Mucosa of stomach (tissue), 1 donor: ENCODE measurements around the gene PHRF1.

Experiments
- H3K27me3 ChIP-seq: one replicate; pipeline ENCODE4 v1.7.0; 2013; ENCODE audit warnings: mild to moderate bottlenecking, low read length; ENCODE audit not compliant: control insufficient read depth, insufficient read depth
- H3K36me3 ChIP-seq: one replicate; pipeline ENCODE4 v1.7.0; 2013; ENCODE audit warnings: low read length; ENCODE audit not compliant: control insufficient read depth, insufficient read depth
- H3K4me1 ChIP-seq: one replicate; pipeline ENCODE4 v1.7.0; 2013; ENCODE audit warnings: mild to moderate bottlenecking, low read length; ENCODE audit not compliant: control insufficient read depth, insufficient read depth
- H3K4me3 ChIP-seq: one replicate; pipeline ENCODE4 v1.7.0; 2013; ENCODE audit warnings: low read length
- H3K9ac ChIP-seq: one replicate; pipeline ENCODE4 v1.7.0; 2013; ENCODE audit warnings: mild to moderate bottlenecking, low read length, moderate library complexity
- H3K9me3 ChIP-seq: one replicate; pipeline ENCODE4 v1.7.0; 2013; ENCODE audit warnings: mild to moderate bottlenecking, low read length, moderate library complexity; ENCODE audit not compliant: control insufficient read depth
- donor health status: Pancreatic carcinoma.

The PHRF1 gene, protein sequence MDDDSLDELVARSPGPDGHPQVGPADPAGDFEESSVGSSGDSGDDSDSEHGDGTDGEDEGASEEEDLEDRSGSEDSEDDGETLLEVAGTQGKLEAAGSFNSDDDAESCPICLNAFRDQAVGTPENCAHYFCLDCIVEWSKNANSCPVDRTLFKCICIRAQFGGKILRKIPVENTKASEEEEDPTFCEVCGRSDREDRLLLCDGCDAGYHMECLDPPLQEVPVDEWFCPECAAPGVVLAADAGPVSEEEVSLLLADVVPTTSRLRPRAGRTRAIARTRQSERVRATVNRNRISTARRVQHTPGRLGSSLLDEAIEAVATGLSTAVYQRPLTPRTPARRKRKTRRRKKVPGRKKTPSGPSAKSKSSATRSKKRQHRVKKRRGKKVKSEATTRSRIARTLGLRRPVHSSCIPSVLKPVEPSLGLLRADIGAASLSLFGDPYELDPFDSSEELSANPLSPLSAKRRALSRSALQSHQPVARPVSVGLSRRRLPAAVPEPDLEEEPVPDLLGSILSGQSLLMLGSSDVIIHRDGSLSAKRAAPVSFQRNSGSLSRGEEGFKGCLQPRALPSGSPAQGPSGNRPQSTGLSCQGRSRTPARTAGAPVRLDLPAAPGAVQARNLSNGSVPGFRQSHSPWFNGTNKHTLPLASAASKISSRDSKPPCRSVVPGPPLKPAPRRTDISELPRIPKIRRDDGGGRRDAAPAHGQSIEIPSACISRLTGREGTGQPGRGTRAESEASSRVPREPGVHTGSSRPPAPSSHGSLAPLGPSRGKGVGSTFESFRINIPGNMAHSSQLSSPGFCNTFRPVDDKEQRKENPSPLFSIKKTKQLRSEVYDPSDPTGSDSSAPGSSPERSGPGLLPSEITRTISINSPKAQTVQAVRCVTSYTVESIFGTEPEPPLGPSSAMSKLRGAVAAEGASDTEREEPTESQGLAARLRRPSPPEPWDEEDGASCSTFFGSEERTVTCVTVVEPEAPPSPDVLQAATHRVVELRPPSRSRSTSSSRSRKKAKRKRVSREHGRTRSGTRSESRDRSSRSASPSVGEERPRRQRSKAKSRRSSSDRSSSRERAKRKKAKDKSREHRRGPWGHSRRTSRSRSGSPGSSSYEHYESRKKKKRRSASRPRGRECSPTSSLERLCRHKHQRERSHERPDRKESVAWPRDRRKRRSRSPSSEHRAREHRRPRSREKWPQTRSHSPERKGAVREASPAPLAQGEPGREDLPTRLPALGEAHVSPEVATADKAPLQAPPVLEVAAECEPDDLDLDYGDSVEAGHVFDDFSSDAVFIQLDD (N-terminal part only)

DNA sequence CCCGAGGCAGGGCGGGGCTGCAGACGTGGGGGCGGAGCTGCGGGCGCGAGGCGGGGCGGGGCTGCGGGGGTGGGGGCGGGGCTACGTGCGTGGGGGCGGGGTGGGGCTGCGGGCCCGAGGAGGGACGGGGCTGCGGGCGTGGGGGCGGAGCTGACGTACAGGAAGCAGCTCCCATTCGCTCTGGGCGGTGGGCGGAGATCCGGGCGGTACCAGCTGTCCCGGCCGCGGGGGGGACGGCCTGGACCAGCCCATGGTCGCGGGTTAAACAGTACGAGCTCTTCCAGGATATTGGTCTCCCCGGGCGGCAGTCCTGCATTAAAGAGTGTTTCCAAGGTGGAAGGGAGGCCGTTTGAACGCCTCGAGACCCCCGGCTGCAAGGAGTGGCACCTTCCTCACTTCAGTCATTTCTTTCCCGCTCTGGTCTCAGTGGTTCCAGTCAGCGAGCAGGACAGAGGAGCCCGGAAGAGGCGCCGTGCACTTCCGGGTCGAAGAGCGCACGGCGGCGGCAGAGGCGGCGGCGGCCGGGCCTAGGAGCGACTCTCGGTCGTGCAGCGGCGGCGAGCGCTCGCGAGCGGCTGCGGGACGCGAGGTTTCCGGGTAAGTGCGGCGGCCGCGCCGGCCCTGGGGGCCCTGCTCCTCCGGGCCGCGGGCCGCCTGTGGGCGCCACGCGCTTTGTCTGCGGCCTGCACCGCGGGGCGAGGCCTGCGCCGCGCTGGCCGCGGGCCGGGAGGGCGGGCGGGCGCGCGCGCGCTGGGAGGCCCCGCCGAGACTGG, at the start of gene PHRF1:
PHRF1 (plus strand) TSS at position 475 of the 773 bp plus-strand sequence. CDS start 5,043 bp downstream, outside the sequence.
- H3K9me3 ChIP-seq, result no peaks in the 10 kb centered on the region
- peaks cover 7% of the 10 kb centered on the region for H3K27me3 ChIP-seq
- peak within 1 kb of the TSS; percentile 84 for H3K9ac ChIP-seq
- H3K36me3 ChIP-seq, result no peaks in the 10 kb centered on the region
- H3K4me3 ChIP-seq, result peak within 1 kb of the TSS; percentile 77
- peaks cover 46% of the 10 kb centered on the region for H3K4me1 ChIP-seq

GRCh38 chr11:528166-528814, 48.0 kb upstream of the PHRF1 start:
- Histone ChIP-seq H3K4me3 (no peak overlapping the region), H3K36me3 (peaks cover 9% of the 10 kb centered on the region), H3K27me3 (no peaks in the 10 kb centered on the region), H3K9me3 (no peaks in the 10 kb centered on the region), H3K9ac (no peak overlapping the region), H3K4me1 (peaks cover 5% of the 10 kb centered on the region)

GRCh38 chr11:528815-529727, 47.2 kb upstream of the PHRF1 start:
- H3K9ac ChIP-seq, result no peak overlapping the region
- H3K9me3 ChIP-seq, result no peaks in the 10 kb centered on the region

GRCh38 chr11:529728-530411, 46.4 kb upstream of the PHRF1 start:
- Histone ChIP-seq H3K27me3 (no peaks in the 10 kb centered on the region), H3K36me3 (peaks cover 13% of the 10 kb centered on the region), H3K4me1 (peaks cover 18% of the 10 kb centered on the region), H3K4me3 (no peak overlapping the region), H3K9ac (no peak overlapping the region), H3K9me3 (no peaks in the 10 kb centered on the region)

More at GRCh38 chr11:528815-529727, 47.2 kb upstream of the PHRF1 start:
- H3K36me3 ChIP-seq, result peaks cover 13% of the 10 kb centered on the region
- H3K4me1 ChIP-seq, result peaks cover 12% of the 10 kb centered on the region
- H3K4me3 ChIP-seq, result no peak overlapping the region
- no peaks in the 10 kb centered on the region for H3K27me3 ChIP-seq

GRCh38 chr11:530960-531831, 45.1 kb upstream of the PHRF1 start:
- no peaks in the 10 kb centered on the region for H3K9me3 ChIP-seq
- peaks cover 21% of the 10 kb centered on the region for H3K4me1 ChIP-seq
- H3K4me3 ChIP-seq, result no peak overlapping the region
- no peaks in the 10 kb centered on the region for H3K27me3 ChIP-seq
- H3K36me3 ChIP-seq, result peaks cover 13% of the 10 kb centered on the region
- H3K9ac ChIP-seq, result no peak overlapping the region

DNA sequence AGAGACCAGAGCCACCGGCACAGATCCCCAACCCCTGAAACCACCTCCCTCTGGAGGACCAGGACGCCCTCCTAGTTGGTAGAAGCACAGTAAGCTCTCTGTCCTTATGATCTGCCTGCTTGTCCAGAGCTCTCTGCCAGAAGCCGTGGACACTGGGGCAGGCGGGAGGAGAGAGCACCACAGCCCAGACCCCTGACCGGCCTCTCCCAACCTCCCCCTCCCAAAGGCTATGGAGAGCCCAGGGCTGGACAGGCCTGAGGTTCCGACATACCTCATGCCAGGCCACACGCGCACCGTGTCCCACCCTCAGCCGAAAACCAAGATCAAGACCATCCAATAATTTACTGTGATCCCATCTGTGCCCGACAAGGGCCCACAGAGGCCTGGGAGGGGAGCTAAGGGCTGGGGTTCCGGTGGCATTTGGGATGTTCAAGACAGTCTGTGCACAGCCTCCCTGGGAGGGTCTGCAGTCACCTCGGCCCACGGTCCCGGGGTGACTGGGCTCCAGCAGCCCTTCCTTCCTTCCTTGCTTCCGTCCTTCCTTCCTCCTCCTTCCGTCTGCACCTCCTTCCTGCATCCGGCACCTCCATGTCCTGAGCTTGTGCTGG, 44.2 kb upstream of the PHRF1 start:
- no peak overlapping the region for H3K4me3 ChIP-seq
- H3K4me1 ChIP-seq, result peaks cover 23% of the 10 kb centered on the region
- H3K27me3 ChIP-seq, result no peaks in the 10 kb centered on the region
- peaks cover 13% of the 10 kb centered on the region for H3K36me3 ChIP-seq
- H3K9ac ChIP-seq, result no peak overlapping the region
- no peaks in the 10 kb centered on the region for H3K9me3 ChIP-seq

DNA sequence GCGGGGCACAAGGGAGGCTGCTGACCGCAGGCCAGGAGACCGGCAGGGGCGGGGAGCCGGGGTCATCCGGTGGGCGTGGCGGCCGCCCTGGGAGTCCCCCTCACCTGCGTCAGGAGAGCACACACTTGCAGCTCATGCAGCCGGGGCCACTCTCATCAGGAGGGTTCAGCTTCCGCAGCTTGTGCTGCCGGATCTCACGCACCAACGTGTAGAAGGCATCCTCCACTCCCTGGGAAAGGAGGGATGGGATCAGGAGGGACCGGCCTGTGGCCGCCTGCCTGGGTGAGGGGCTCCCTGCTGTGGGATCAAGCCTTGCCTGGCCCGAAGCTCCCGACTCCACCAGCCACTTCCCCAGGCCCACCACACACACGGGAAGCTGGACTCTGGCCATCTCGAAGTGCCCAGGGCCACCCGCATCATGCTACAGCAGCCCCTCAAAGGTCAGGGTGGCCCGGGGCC, 43.7 kb upstream of the PHRF1 start:
- H3K4me1 ChIP-seq, result peaks cover 28% of the 10 kb centered on the region
- no peak overlapping the region for H3K4me3 ChIP-seq
- H3K27me3 ChIP-seq, result peaks cover under 1% of the 10 kb centered on the region
- H3K36me3 ChIP-seq, result peaks cover 13% of the 10 kb centered on the region
- no peaks in the 10 kb centered on the region for H3K9me3 ChIP-seq
- H3K9ac ChIP-seq, result no peak overlapping the region

- H3K36me3 ChIP-seq, result peaks cover 13% of the 10 kb centered on the region
Observed at GRCh38 chr11:532986-533585, 43.2 kb upstream of the PHRF1 start.

More at GRCh38 chr11:532986-533585, 43.2 kb upstream of the PHRF1 start:
- H3K4me3 ChIP-seq, result no peak overlapping the region
- peaks cover 5% of the 10 kb centered on the region for H3K27me3 ChIP-seq
- no peak overlapping the region for H3K9ac ChIP-seq
- peaks cover 33% of the 10 kb centered on the region for H3K4me1 ChIP-seq
- H3K9me3 ChIP-seq, result no peaks in the 10 kb centered on the region
